ENCODE measurements around the gene PKD1L1. TPM values are rescaled to one million over a fixed set of nuclear protein-coding genes. Genes with fewer than 3 reads are reported as not detected.

The PKD1L1 gene
- polyA plus RNA-seq, 1 donor (not counting 4 experiments of a cell fraction or from before 2014, with no cell fraction given), result 0.04 TPM

GRCh38 chr7:47915616-47915976, 32.7 kb downstream of the PKD1L1 start:
- Histone ChIP-seq H3K4me2 (ENCODE audit: control insufficient read depth, extremely low read depth, insufficient read depth, low read depth, low read length) (no peak overlapping the region), H3K27me3 (ENCODE audit: control insufficient read depth, extremely low read depth, insufficient read depth, low read length) (no peaks in the 10 kb centered on the region), H3K4me3 (ENCODE audit: control insufficient read depth in 2 of 3, extremely low read depth in 1 of 3, insufficient read depth in 2 of 3, low read depth in 1 of 3, low read length in 3 of 3) (no peak overlapping the region), H3K9ac (ENCODE audit: control insufficient read depth, extremely low read depth, insufficient read depth, low read length) (no peak overlapping the region), H3K36me3 (ENCODE audit: control insufficient read depth in 2 of 2, extremely low read depth in 1 of 2, insufficient read depth in 2 of 2, low read length in 2 of 2) (no peaks in the 10 kb centered on the region), H3K9me1 (ENCODE audit: control insufficient read depth, extremely low read depth, insufficient read depth, low read length) (no peaks in the 10 kb centered on the region), H3K79me2 (ENCODE audit: control insufficient read depth, insufficient read depth, low read length) (no peaks in the 10 kb centered on the region), H4K20me1 (ENCODE audit: control insufficient read depth, extremely low read depth, insufficient read depth, low read length) (no peaks in the 10 kb centered on the region), H3K27ac (ENCODE audit: control insufficient read depth, insufficient read depth, low read length) (no peak overlapping the region), H3K4me1 (ENCODE audit: control insufficient read depth, extremely low read depth, insufficient read depth, low read length) (no peaks in the 10 kb centered on the region), H3K9me3 (ENCODE audit: control insufficient read depth, low read depth, low read length) (no peaks in the 10 kb centered on the region), H2AFZ (ENCODE audit: control insufficient read depth, low read length) (no peak overlapping the region)
- dilution Hi-C loops (cut with MboI; ENCODE audit: extremely low pct_ligation_motif_present, low sequenced_read_pairs), result no loop called here
- FAIRE-seq, result no peak
- no peak for DNase-seq (ENCODE audit: low read depth, low spot score)
- TF ChIP-seq CTCF (optimal IDR thresholded peaks at IDR 0.05 in 1 of 3, IDR thresholded peaks at IDR 0.05 in 1 of 3, conservative IDR thresholded peaks at IDR 0.05 in 1 of 3; ENCODE audit: extremely low read depth in 1 of 3, insufficient read depth in 2 of 3, low read length in 3 of 3), result no peak
- no peak for TF ChIP-seq EZH2 (IDR thresholded peaks at IDR 0.05; ENCODE audit: low read length)

GRCh38 chr7:47914717-47915615, 33.3 kb downstream of the PKD1L1 start:
- Histone ChIP-seq H3K9me3 (ENCODE audit: control insufficient read depth, low read depth, low read length) (no peaks in the 10 kb centered on the region), H3K4me2 (ENCODE audit: control insufficient read depth, extremely low read depth, insufficient read depth, low read depth, low read length) (no peak overlapping the region), H3K4me3 (ENCODE audit: control insufficient read depth in 2 of 3, extremely low read depth in 1 of 3, insufficient read depth in 2 of 3, low read depth in 1 of 3, low read length in 3 of 3) (no peak overlapping the region), H4K20me1 (ENCODE audit: control insufficient read depth, extremely low read depth, insufficient read depth, low read length) (no peaks in the 10 kb centered on the region), H3K9ac (ENCODE audit: control insufficient read depth, extremely low read depth, insufficient read depth, low read length) (no peak overlapping the region), H3K9me1 (ENCODE audit: control insufficient read depth, extremely low read depth, insufficient read depth, low read length) (no peaks in the 10 kb centered on the region), H3K27me3 (ENCODE audit: control insufficient read depth, extremely low read depth, insufficient read depth, low read length) (no peaks in the 10 kb centered on the region), H3K36me3 (ENCODE audit: control insufficient read depth in 2 of 2, extremely low read depth in 1 of 2, insufficient read depth in 2 of 2, low read length in 2 of 2) (no peaks in the 10 kb centered on the region), H3K4me1 (ENCODE audit: control insufficient read depth, extremely low read depth, insufficient read depth, low read length) (no peaks in the 10 kb centered on the region), H2AFZ (ENCODE audit: control insufficient read depth, low read length) (no peak overlapping the region), H3K79me2 (ENCODE audit: control insufficient read depth, insufficient read depth, low read length) (no peaks in the 10 kb centered on the region), H3K27ac (ENCODE audit: control insufficient read depth, insufficient read depth, low read length) (no peak overlapping the region)
- FAIRE-seq, result no peak
- TF ChIP-seq EZH2 (IDR thresholded peaks at IDR 0.05; ENCODE audit: low read length) (no peak), CTCF (optimal IDR thresholded peaks at IDR 0.05 in 1 of 3, IDR thresholded peaks at IDR 0.05 in 1 of 3, conservative IDR thresholded peaks at IDR 0.05 in 1 of 3; ENCODE audit: extremely low read depth in 1 of 3, insufficient read depth in 2 of 3, low read length in 3 of 3) (no peak)
- no peak for DNase-seq (ENCODE audit: low read depth, low spot score)
- dilution Hi-C loops (cut with MboI; ENCODE audit: extremely low pct_ligation_motif_present, low sequenced_read_pairs), result no loop called here
